Non-pigmented ciliary epithelial cell (primary cell): ENCODE data around the gene FOXL2.

Experiments used
- DNase-seq: peaks from one replicate; pipeline ENCODE4 v3.0.0-alpha.2; 2010; ENCODE audit warnings: low read depth

FOXL2 gene

GRCh38 chr3:138945709-138946662 lies 951 bp downstream of the FOXL2 start:
- DNase-seq, result no peak

GRCh38 chr3:138944929-138945708 lies 1.8 kb downstream of the FOXL2 start:
- no peak for DNase-seq

- DNase-seq, result no peak
These were observed 2.3 kb downstream of the FOXL2 start for GRCh38 chr3:138944654-138944928.

- DNase-seq, result no peak
These were observed 2.9 kb downstream of the FOXL2 start for GRCh38 chr3:138943724-138944653.

- DNase-seq, result no peak
These were observed 3.9 kb downstream of the FOXL2 start for GRCh38 chr3:138942861-138943623.

GRCh38 chr3:138942271-138942670 lies 4.7 kb downstream of the FOXL2 start:
- DNase-seq, result no peak

GRCh38 chr3:138941259-138941885 lies 5.6 kb downstream of the FOXL2 start:
- DNase-seq, result no peak

- DNase-seq, result no peak
These were observed 6.5 kb downstream of the FOXL2 start for GRCh38 chr3:138940446-138940845.

- DNase-seq, result no peak
These were observed 7.2 kb downstream of the FOXL2 start for GRCh38 chr3:138939561-138940241.

- no peak for DNase-seq
These were observed 7.9 kb downstream of the FOXL2 start for GRCh38 chr3:138938877-138939560.

GRCh38 chr3:138938056-138938876 lies 8.7 kb downstream of the FOXL2 start:
- DNase-seq, result no peak

GRCh38 chr3:138937690-138938055 lies 9.3 kb downstream of the FOXL2 start:
- no peak for DNase-seq

- DNase-seq, result no peak
These were observed 9.9 kb downstream of the FOXL2 start for GRCh38 chr3:138936741-138937689.

GRCh38 chr3:138935863-138936740 lies 10.8 kb downstream of the FOXL2 start:
- DNase-seq, result no peak

- DNase-seq, result no peak
These were observed 11.5 kb downstream of the FOXL2 start for GRCh38 chr3:138935505-138935862.

GRCh38 chr3:138933981-138934691 lies 12.8 kb downstream of the FOXL2 start:
- no peak for DNase-seq
